DOHH2 (cell line): ENCODE results near the gene ZNF622.

Experiments used
- CTCF ChIP-seq: fragments of 200-600 bp; sonication (generic); IDR thresholded peaks from one replicate; pipeline ENCODE4 v1.5.1; 2014; ENCODE audit warnings: antibody characterized with exemption, mild to moderate bottlenecking, low read depth, low read length; ENCODE audit not compliant: poor library complexity, severe bottlenecking
- EZH2phosphoT487 ChIP-seq: fragments of 200-600 bp; sonication (generic); IDR thresholded peaks from 2 replicates; pipeline ENCODE4 v1.6.1; 2017; ENCODE audit warnings: borderline replicate concordance, mild to moderate bottlenecking, antibody characterized with exemption, low read length, moderate library complexity, mixed read lengths

- TF ChIP-seq EZH2phosphoT487, result no peak
- no peak for TF ChIP-seq CTCF
These were observed 11.9 kb upstream of the ZNF622 start for GRCh38 chr5:16477541-16477940.
